ENCODE data around the gene MECP2. TPM values are rescaled to one million over a fixed set of nuclear protein-coding genes. Genes with fewer than 3 reads are reported as not detected.

The MECP2 gene
- total and polyA plus RNA-seq, 2 donors (not counting 1 experiment from before 2014, with no cell fraction given): 20.0 to 122 TPM

DNA sequence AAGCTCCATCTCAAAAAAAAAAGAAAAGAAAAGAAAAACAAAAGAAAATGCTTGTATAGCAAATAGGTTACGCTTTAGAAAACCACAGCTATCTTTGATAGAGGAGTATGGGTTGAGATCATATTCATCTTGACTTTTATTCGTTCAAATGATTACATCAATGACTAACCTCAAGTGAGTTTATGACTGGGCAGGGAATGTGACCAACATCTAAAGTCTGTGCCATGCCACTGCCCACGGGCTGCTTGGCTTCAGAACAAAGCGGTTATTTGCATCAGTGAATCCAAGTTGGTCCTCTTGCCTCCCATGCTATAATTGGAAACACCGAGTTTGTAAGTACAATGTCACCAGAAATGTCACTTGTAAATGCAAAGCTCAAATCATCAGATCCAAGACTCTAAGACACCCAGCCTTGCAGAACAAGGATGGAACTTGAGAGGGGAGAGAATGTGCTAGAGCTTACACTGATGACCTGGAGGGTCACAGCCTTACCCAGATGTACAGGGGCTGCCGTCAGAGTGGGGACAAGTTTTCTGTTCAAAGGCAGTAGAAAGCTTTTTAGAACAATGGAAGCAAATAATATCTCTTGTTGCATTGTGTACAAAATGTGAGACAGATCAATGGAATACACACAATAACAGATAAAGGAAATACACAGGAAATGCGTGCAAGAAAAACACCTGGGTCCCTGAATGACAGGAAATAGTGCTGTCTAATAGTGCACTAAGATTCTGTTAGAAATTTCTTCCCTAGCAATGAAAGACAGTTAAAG is 38.1 kb upstream of the MECP2 start:
- no peak overlapping the region for H3K9ac ChIP-seq (ENCODE audit: low read length)
- no peak overlapping the region for H2AFZ ChIP-seq (ENCODE audit: insufficient read depth, low read depth, low read length, poor library complexity, severe bottlenecking)
- no CpG with 5 or more reads among the region's 7 CpGs for WGBS (ENCODE audit: insufficient coverage)
- ChIA-PET CTCF (interaction anchor here (0.6 to 5.3 kb wide), 7 partner anchors 8 to 401 kb away, joined by 3 to 63 read pairs (median 3); no protein-coding TSS in a partner anchor), POLR2A (no interaction called here)
- peak; percentile 31 for DNase-seq
- peak overlapping the region; percentile 81 for H3K27ac Mint-ChIP-seq
- peaks cover 13% of the 10 kb centered on the region for H3K4me1 Mint-ChIP-seq
- no peaks in the 10 kb centered on the region for H3K9me3 ChIP-seq (ENCODE audit: control extremely low read depth in 1 of 3, control insufficient read depth in 2 of 3, insufficient read depth in 1 of 3, low read length in 2 of 3)
- no peaks in the 10 kb centered on the region for H3K36me3 ChIP-seq (replicated peaks in 1 of 2; ENCODE audit: control extremely low read depth in 1 of 2, control insufficient read depth in 1 of 2, extremely low read depth in 1 of 2, insufficient read depth in 2 of 2, low read length in 1 of 2)
- no peak overlapping the region for H3K27ac ChIP-seq (ENCODE audit: low read length in 2 of 2)
- intact Hi-C loops (cut with micrococcal nuclease): no loop called here
- TF ChIP-seq, protein P1, sequence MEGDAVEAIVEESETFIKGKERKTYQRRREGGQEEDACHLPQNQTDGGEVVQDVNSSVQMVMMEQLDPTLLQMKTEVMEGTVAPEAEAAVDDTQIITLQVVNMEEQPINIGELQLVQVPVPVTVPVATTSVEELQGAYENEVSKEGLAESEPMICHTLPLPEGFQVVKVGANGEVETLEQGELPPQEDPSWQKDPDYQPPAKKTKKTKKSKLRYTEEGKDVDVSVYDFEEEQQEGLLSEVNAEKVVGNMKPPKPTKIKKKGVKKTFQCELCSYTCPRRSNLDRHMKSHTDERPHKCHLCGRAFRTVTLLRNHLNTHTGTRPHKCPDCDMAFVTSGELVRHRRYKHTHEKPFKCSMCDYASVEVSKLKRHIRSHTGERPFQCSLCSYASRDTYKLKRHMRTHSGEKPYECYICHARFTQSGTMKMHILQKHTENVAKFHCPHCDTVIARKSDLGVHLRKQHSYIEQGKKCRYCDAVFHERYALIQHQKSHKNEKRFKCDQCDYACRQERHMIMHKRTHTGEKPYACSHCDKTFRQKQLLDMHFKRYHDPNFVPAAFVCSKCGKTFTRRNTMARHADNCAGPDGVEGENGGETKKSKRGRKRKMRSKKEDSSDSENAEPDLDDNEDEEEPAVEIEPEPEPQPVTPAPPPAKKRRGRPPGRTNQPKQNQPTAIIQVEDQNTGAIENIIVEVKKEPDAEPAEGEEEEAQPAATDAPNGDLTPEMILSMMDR (IDR thresholded peaks at IDR 0.05): no peak
- no peak for TF ChIP-seq EZH2 (IDR thresholded peaks at IDR 0.05; ENCODE audit: borderline replicate concordance, insufficient read depth, low read depth, low read length, poor library complexity, severe bottlenecking)
- peak overlapping the region in 1 of 5 experiments; percentile 50 for H3K4me3 ChIP-seq (ENCODE audit: control extremely low read depth in 1 of 5, extremely low read depth in 1 of 5, insufficient read depth in 1 of 5, low read depth in 2 of 5, low read length in 4 of 5)
- ATAC-seq (ENCODE audit: low read depth): no peak
- no peaks in the 10 kb centered on the region for H3K79me2 ChIP-seq (ENCODE audit: control insufficient read depth, insufficient read depth, low read length)
- H4K20me1 ChIP-seq (ENCODE audit: control insufficient read depth, insufficient read depth, low read length, poor library complexity, severe bottlenecking): no peaks in the 10 kb centered on the region
- no peaks in the 10 kb centered on the region for H3K27me3 ChIP-seq (replicated peaks in 1 of 4; ENCODE audit: control extremely low read depth in 1 of 4, control insufficient read depth in 3 of 4, insufficient read depth in 4 of 4, low read length in 3 of 4)
- H3K27me3 Mint-ChIP-seq: no peaks in the 10 kb centered on the region
- H3K9me3 Mint-ChIP-seq (ENCODE audit: insufficient read depth): no peaks in the 10 kb centered on the region
- H3K4me2 ChIP-seq (replicated peaks; ENCODE audit: low read depth, low read length, poor library complexity, severe bottlenecking): peak overlapping the region; percentile 77
- H3K4me3 Mint-ChIP-seq: peak overlapping the region; percentile 75
- peaks cover 10 to 22% of the 10 kb centered on the region in 2 donors for H3K4me1 ChIP-seq (ENCODE audit: control insufficient read depth in 2 of 2, insufficient read depth in 2 of 2, low read length in 2 of 2)

DNA sequence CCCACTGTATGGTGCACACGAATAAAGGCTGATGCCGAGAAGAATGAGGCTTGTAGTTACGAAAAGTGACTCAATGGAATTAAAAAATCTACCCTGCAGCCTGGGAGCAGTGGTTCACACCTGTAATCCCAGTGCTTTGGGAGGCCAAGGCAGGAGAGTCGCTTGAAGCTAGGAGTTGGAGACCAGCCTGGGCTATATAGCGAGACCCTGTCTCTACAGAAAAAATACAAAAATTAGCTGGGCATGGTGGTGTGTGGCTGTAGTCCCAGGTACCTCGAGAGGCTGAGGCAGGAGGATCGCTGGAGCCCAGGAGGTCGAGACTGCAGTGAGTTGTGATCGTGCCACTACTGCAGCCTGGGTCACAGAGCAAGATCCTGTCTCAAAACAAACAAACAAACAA is 34.8 kb upstream of the MECP2 start:
- Mint-ChIP-seq H3K27ac (no peak overlapping the region), H3K4me1 (peaks cover 13% of the 10 kb centered on the region), H3K9me3 (ENCODE audit: insufficient read depth) (no peaks in the 10 kb centered on the region), H3K27me3 (no peaks in the 10 kb centered on the region), H3K4me3 (no peak overlapping the region)
- Histone ChIP-seq H2AFZ (ENCODE audit: insufficient read depth, low read depth, low read length, poor library complexity, severe bottlenecking) (no peak overlapping the region), H3K4me2 (replicated peaks; ENCODE audit: low read depth, low read length, poor library complexity, severe bottlenecking) (no peak overlapping the region), H3K9ac (ENCODE audit: low read length) (no peak overlapping the region), H3K36me3 (replicated peaks in 1 of 2; ENCODE audit: control extremely low read depth in 1 of 2, control insufficient read depth in 1 of 2, extremely low read depth in 1 of 2, insufficient read depth in 2 of 2, low read length in 1 of 2) (no peaks in the 10 kb centered on the region), H3K27me3 (replicated peaks in 1 of 4; ENCODE audit: control extremely low read depth in 1 of 4, control insufficient read depth in 3 of 4, insufficient read depth in 4 of 4, low read length in 3 of 4) (no peaks in the 10 kb centered on the region), H4K20me1 (ENCODE audit: control insufficient read depth, insufficient read depth, low read length, poor library complexity, severe bottlenecking) (no peaks in the 10 kb centered on the region), H3K4me3 (ENCODE audit: control extremely low read depth in 1 of 5, extremely low read depth in 1 of 5, insufficient read depth in 1 of 5, low read depth in 2 of 5, low read length in 4 of 5) (no peak overlapping the region), H3K9me3 (ENCODE audit: control extremely low read depth in 1 of 3, control insufficient read depth in 2 of 3, insufficient read depth in 1 of 3, low read length in 2 of 3) (no peaks in the 10 kb centered on the region), H3K4me1 (ENCODE audit: control insufficient read depth in 2 of 2, insufficient read depth in 2 of 2, low read length in 2 of 2) (peaks cover 10 to 20% of the 10 kb centered on the region in 2 donors), H3K27ac (ENCODE audit: low read length in 2 of 2) (no peak overlapping the region), H3K79me2 (ENCODE audit: control insufficient read depth, insufficient read depth, low read length) (no peaks in the 10 kb centered on the region)
- ATAC-seq (ENCODE audit: low read depth) (no peak), DNase-seq (no peak)
- intact Hi-C loops (cut with micrococcal nuclease): no loop called here
- TF ChIP-seq, protein P1 (IDR thresholded peaks at IDR 0.05): no peak
- TF ChIP-seq EZH2 (IDR thresholded peaks at IDR 0.05; ENCODE audit: borderline replicate concordance, insufficient read depth, low read depth, low read length, poor library complexity, severe bottlenecking): no peak
- ChIA-PET POLR2A (no interaction called here), CTCF (no interaction called here)
- WGBS (ENCODE audit: insufficient coverage): 100% methylated on average over 3 of the region's 9 CpGs

All from B cell (primary cell).